GM13976 (cell line): Measurements from ENCODE around the gene CPXM1.
A peak's percentile ranks its signal among the peaks of the same experiment; 100 is the strongest.

Experiments
- DNase-seq: peaks from one replicate; pipeline ENCODE4 v3.0.0; 2012; ENCODE audit warnings: low spot score
- CTCF ChIP-seq: IDR thresholded peaks from 2 replicates; pipeline ENCODE4 v1.5.1; 2012; ENCODE audit warnings: borderline replicate concordance, mild to moderate bottlenecking; ENCODE audit not compliant: insufficient read depth; ENCODE audit errors: extremely low read depth, missing control alignments, control extremely low read depth
- in situ Hi-C: fragments of 300-500 bp; cut with MboI; formaldehyde crosslinking; loops from one replicate; pipeline ENCODE4 v1.12.0; 2022; ENCODE audit warnings: low sequenced_read_pairs, mixed read lengths, inconsistent platforms; ENCODE audit not compliant: unreplicated experiment

The CPXM1 gene

DNA sequence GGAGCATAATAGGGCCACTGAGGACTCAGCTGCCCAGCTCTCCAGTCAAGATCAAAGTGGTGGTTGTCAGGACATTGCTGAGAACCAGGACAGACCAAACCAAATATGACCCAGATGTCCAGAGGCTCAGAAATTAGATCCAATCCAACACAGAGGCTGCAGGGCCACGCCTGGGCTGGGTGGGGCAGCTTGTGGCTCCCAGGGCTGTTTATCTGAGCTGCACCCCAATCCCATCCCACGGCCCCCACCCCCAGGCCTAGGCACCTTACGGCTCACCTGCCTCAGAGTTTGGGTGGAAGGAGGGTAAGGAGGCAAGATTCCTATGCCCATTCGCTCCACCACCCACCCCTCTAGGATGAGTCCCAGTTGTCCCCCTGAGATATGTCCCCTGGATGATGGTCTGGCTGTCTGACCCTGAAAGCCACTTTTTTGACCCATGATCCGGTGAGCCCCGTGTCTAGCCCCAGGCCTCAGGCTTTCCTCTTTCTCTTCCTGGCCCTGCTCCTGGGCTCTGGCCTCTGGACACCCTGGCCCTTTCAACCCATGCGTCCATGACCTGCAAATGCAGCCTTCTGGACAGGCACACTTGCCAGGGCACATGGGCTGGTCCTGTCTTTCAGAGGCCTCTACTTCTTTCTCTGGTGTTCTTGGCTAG is 40.0 kb downstream of the CPXM1 start:
- TF ChIP-seq CTCF, result no peak
- DNase-seq, result no peak
- in situ Hi-C loops, result no loop called here

DNA sequence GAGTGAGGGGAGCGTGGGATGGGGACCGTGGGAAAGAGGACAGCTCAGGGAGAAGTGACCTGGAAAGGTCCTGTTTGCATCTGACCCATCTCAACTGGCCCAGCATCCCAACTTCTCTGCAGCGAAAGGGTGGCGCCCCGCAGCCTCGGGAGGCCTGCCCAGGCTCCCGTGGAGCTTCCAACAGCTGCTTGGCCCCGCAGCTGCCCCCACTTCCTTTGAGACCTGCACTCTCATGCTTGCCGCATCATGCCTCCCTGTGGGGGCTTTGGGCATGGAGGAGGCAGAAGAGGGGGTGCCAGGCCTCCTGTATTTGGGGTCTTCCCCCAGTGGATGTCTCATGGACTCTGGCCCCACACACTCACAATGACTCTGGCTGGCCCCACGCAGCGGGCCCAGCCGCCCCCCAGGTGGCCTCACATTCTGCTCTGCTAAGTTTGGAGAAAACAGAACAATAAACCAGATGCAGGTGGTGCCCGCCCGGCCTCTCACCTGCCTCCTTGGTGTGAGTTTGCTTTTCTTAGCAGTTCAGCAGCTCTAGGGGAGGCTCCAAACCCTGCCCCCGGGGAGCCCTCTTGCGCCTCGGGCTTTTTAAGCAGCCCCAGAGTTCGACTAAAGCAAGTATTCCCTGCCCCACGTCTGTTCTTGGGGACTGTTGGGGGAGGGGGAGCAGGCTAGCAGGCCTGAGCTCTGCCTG is 40.7 kb downstream of the CPXM1 start:
- TF ChIP-seq CTCF, result no peak
- in situ Hi-C loops, result no loop called here
- no peak for DNase-seq

DNA sequence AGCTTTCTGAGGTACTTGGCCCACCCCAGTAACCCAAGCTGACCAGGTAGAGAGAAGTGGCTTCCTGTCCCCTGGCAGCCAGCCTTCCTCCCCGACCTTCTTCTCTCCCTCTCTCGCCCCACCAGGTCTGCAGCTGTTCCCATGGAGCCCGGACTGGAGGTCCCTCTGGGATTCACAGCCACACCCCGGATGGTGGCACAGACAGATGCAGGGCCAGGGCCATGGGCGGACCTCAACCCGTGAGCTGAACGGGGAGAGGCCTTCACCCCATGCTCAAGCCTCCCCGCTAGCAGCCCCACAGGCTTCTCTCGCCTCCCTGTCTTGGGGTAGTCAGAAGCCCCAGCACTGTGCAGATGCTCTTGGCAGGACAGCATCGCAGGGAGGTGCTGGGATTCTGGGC is 41.3 kb downstream of the CPXM1 start:
- in situ Hi-C loops, result no loop called here
- no peak for DNase-seq
- no peak for TF ChIP-seq CTCF

DNA sequence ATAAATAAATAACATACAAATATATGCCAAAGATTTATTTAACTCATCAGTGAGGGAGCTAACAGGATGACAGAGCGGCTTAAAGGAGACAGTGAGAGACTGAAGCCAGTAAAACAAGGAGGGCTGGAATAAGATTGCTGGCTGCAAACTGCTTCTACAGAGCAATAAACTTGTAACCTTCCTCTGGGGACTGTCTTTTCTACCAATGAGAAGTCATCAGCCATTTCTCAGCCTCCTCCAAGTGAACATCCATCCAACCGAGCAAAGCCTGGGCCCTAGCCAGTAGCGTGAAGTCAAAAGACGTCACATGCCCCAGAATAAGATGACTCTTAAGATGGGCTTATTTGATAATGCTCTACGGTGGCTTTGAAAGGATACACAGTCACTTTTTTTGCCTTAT is 42.5 kb downstream of the CPXM1 start:
- no peak for TF ChIP-seq CTCF
- no peak for DNase-seq
- in situ Hi-C loops, result no loop called here

DNA sequence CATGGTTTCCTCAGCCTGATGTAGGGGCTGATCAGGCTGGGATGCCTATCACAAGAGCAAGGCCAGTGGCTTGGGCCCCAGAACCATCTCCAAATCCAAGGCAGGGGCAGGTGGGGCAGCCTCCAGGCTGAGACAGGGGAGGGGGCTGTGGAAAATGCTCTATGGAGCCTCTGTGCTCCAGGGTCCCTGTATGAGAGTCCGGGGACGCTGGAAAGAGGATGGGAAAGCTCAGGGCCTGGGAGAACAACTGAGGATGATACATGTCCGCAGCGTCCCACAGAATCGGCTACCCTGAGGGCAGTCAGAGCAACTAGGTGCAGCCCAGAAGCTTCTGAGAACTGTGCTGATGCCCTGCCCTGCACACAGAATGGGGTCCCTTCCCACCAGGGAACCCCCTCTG is 43.4 kb downstream of the CPXM1 start:
- no peak for DNase-seq
- in situ Hi-C loops, result no loop called here
- TF ChIP-seq CTCF, result no peak

DNA sequence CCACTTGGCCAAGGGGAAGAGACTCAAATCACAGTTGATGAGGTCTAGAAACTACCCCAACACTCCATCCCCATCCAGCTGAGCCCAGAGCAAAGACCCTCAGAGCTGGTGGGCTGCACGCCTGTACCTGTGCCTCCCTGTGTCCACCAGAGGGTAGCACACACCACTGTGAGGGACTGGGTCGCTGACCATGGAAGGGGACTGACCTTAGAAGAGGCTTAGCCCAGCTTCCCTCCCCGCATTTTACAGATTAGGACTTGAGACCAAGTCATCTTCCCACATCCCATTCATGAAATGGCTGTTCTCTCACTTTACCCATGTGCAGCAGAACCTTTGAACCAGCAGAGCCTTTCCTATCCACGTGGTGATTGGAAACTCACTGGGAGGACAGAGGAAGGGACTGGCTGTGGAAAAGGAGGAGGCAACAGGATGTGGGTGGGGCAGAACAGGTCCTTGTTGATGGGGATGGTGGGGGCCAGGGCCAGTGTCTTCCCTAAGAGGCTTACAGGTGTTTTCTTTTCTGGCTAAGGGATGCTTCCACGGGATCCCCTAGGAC is 44.3 kb downstream of the CPXM1 start:
- TF ChIP-seq CTCF, result peak; percentile 21
- peak; percentile 62 for DNase-seq
- in situ Hi-C loops, result no loop called here
